SU-DHL-6 (cell line): ENCODE results near the gene TTLL9.

Source experiments
- H2AFZ ChIP-seq: fragments of 200-600 bp; sonication (generic); 2 replicates; pipeline ENCODE4 v1.6.1; 2014; ENCODE audit warnings: low read depth, mild to moderate bottlenecking, moderate library complexity, mixed read lengths, antibody characterized with exemption, low read length; ENCODE audit not compliant: severe bottlenecking
- H3F3A ChIP-seq: fragments of 200-600 bp; shearing (Covaris generic); 2 replicates; pipeline ENCODE4 v1.6.0; 2016; ENCODE audit warnings: antibody characterized with exemption, mild to moderate bottlenecking; ENCODE audit not compliant: insufficient read depth
- H3K27ac ChIP-seq: fragments of 200-600 bp; sonication (generic); 2 replicates; pipeline ENCODE4 v1.5.1; 2016; ENCODE audit warnings: low read depth, mild to moderate bottlenecking, low read length, moderate library complexity, mixed read lengths
- H3K27me3 ChIP-seq: fragments of 200-600 bp; sonication (generic), shearing (Covaris generic); 2 replicates; pipeline ENCODE4 v1.6.0; 2014; ENCODE audit warnings: mild to moderate bottlenecking, low read length
- H3K36me3 ChIP-seq: fragments of 200-600 bp; sonication (generic); 2 replicates; pipeline ENCODE4 v1.6.1; 2014; ENCODE audit warnings: mild to moderate bottlenecking, low read length, mixed read lengths
- H3K4me2 ChIP-seq: fragments of 300-600, 200-600 bp; shearing (Covaris generic), sonication (generic); 2 replicates; pipeline ENCODE4 v1.6.0; 2014; ENCODE audit warnings: low read length, low read depth, mild to moderate bottlenecking; ENCODE audit not compliant: poor library complexity, severe bottlenecking
- H3K4me3 ChIP-seq: fragments of 200-600 bp; sonication (generic); 2 replicates; pipeline ENCODE4 v1.5.1; 2014; ENCODE audit warnings: antibody characterized with exemption, low read length, mild to moderate bottlenecking, mixed read lengths; ENCODE audit not compliant: insufficient read depth, poor library complexity, severe bottlenecking
- H3K79me2 ChIP-seq: fragments of 200-600 bp; sonication (generic); 2 replicates; pipeline ENCODE4 v1.6.1; 2014; ENCODE audit warnings: mild to moderate bottlenecking, low read length, moderate library complexity; ENCODE audit not compliant: insufficient read depth
- H3K9ac ChIP-seq: fragments of 200-600 bp; sonication (generic); 2 replicates; pipeline ENCODE4 v1.7.0; 2014; ENCODE audit warnings: mild to moderate bottlenecking, low read length
- H3K9me2 ChIP-seq: fragments of 200-600 bp; sonication (generic); replicated peaks from 2 replicates; pipeline ENCODE4 v1.6.1; 2014; ENCODE audit warnings: low read length; ENCODE audit not compliant: insufficient read depth
- H3K9me3 ChIP-seq: fragments of 200-600 bp; sonication (generic); 2 replicates; pipeline ENCODE4 v1.6.1; 2014; ENCODE audit warnings: low read length, mixed read lengths; ENCODE audit not compliant: insufficient read depth
- H4K20me1 ChIP-seq: fragments of 200-600 bp; sonication (generic); 2 replicates; pipeline ENCODE4 v1.6.1; 2014; ENCODE audit warnings: low read depth, mild to moderate bottlenecking, antibody characterized with exemption, low read length, moderate library complexity, mixed read lengths
- EZH2phosphoT487 ChIP-seq: fragments of 200-600 bp; sonication (generic), shearing (Covaris generic); conservative IDR thresholded peaks from 2 replicates; pipeline ENCODE4 v1.6.1; 2018; ENCODE audit warnings: mild to moderate bottlenecking, antibody characterized with exemption, low read length, moderate library complexity, mixed read lengths
- TF ChIP-seq, protein P1 (sequence below): fragments of 200-600 bp; sonication (generic); IDR thresholded peaks from one replicate; pipeline ENCODE4 v1.5.1; 2017; ENCODE audit warnings: antibody characterized with exemption, mild to moderate bottlenecking, low read length, moderate library complexity; ENCODE audit not compliant: insufficient read depth, poor library complexity, severe bottlenecking

Gene TTLL9

DNA sequence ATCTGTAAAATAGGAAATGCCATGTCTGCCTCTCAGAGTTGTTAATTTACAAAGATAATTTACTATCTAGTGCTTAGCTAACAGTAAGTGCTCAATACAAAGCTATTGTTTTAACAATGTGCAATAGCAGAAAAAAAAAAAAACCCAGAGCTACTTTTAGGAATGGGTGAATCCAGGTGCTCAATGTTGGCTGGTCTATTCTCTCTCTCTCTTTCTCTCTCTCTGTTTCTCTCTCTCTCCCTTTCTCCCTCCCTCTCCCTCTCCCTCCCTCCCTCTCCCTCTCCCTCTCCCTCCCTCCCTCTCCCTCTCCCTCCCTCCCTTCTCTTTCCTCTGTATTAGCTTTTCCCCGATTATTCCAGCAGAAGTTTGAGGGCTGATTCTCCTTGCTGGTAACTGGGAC is 67.4 kb downstream of the TTLL9 start:
- Histone ChIP-seq H3K4me2 (no peak overlapping the region), H3K9ac (no peak overlapping the region), H3K27me3 (no peaks in the 10 kb centered on the region), H4K20me1 (no peaks in the 10 kb centered on the region), H3K27ac (no peak overlapping the region), H3K4me3 (no peak overlapping the region), H3F3A (peaks cover 5% of the 10 kb centered on the region; the same call in 1 of the 2 replicates), H2AFZ (no peak overlapping the region), H3K9me3 (no peaks in the 10 kb centered on the region), H3K79me2 (no peaks in the 10 kb centered on the region), H3K9me2 (no peaks in the 10 kb centered on the region), H3K36me3 (no peaks in the 10 kb centered on the region)
- TF ChIP-seq, protein P1, sequence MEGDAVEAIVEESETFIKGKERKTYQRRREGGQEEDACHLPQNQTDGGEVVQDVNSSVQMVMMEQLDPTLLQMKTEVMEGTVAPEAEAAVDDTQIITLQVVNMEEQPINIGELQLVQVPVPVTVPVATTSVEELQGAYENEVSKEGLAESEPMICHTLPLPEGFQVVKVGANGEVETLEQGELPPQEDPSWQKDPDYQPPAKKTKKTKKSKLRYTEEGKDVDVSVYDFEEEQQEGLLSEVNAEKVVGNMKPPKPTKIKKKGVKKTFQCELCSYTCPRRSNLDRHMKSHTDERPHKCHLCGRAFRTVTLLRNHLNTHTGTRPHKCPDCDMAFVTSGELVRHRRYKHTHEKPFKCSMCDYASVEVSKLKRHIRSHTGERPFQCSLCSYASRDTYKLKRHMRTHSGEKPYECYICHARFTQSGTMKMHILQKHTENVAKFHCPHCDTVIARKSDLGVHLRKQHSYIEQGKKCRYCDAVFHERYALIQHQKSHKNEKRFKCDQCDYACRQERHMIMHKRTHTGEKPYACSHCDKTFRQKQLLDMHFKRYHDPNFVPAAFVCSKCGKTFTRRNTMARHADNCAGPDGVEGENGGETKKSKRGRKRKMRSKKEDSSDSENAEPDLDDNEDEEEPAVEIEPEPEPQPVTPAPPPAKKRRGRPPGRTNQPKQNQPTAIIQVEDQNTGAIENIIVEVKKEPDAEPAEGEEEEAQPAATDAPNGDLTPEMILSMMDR, result no peak
- no peak for TF ChIP-seq EZH2phosphoT487

DNA sequence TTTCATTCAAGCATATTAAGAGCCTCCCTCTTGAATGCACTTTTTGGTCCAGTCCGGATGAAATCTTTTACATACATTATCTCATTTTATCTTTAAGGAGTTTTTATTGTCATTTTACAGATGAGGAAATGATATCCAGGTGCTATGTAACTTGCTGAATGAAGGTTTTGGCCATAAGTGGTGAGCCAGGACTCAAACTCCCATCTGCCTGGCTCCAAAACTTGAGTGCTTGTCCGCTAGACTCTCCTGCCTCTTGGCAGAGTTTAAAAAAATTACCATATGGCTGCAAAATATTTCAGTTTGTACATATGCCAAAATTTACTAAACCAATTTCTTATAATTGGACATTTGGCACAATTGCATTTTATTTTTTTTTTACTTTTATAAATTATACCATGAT is 69.2 kb downstream of the TTLL9 start:
- Histone ChIP-seq H3F3A (peaks cover 5% of the 10 kb centered on the region; the same call in 1 of the 2 replicates), H3K9me3 (no peaks in the 10 kb centered on the region), H3K27ac (no peak overlapping the region), H3K27me3 (no peaks in the 10 kb centered on the region), H4K20me1 (no peaks in the 10 kb centered on the region), H2AFZ (no peak overlapping the region), H3K79me2 (no peaks in the 10 kb centered on the region), H3K4me3 (no peak overlapping the region), H3K4me2 (no peak overlapping the region), H3K9me2 (no peaks in the 10 kb centered on the region), H3K36me3 (no peaks in the 10 kb centered on the region), H3K9ac (no peak overlapping the region)
- TF ChIP-seq, protein P1, result no peak

DNA sequence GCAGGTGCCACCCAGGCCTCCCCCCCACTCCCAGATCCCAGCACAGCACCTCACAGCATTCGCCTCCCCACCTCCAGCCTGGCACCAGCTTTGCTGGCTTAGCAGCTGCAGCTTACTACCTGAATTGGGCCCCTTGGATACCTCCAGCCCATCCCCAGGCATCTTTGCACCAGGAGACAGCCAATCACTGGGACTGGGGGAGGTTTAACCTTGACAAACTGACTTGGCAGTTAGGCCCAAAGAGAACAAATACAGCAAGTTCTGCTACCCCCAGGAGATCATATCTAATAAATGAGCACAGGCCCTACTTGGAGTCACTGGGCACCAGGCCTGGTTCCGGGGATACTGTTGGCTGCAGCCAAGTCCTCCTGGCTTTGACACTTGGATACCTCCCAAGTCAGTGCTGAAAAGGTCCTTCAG is 72.6 kb downstream of the TTLL9 start:
- Histone ChIP-seq H3K4me3 (no peak overlapping the region), H3K9me2 (no peaks in the 10 kb centered on the region), H3K9ac (no peak overlapping the region), H3K79me2 (no peaks in the 10 kb centered on the region), H3K27ac (no peak overlapping the region), H2AFZ (no peak overlapping the region), H3F3A (peaks cover 5% of the 10 kb centered on the region; the same call in 1 of the 2 replicates), H3K36me3 (peaks cover 5% of the 10 kb centered on the region), H3K27me3 (no peaks in the 10 kb centered on the region), H3K4me2 (no peak overlapping the region), H4K20me1 (no peaks in the 10 kb centered on the region), H3K9me3 (no peaks in the 10 kb centered on the region)
- TF ChIP-seq, protein P1, result no peak
- TF ChIP-seq EZH2phosphoT487, result no peak

DNA sequence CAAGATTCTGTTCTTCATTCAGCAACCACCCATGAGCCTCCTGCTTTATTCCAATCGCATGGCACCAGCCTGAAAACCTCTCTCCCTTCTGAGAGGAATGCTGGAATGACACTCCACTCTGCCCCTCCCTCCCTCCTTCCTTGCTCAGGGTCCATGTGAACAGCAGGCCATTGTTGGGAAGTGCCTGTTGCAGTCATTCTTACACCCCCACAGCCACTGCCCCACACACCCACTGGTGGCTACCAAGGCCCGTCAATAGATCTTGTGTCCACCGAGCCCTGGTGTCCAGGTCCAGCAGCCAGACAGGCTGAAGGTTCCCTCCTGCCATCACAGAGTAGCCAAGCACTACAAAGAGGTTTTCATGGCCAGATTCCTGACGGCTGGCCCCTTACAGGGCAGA is 74.9 kb downstream of the TTLL9 start:
- Histone ChIP-seq H3K9ac (no peak overlapping the region), H2AFZ (no peak overlapping the region), H3K4me3 (no peak overlapping the region), H3K4me2 (no peak overlapping the region), H3K9me2 (no peaks in the 10 kb centered on the region), H3K27me3 (no peaks in the 10 kb centered on the region), H4K20me1 (no peaks in the 10 kb centered on the region), H3F3A (no peaks in the 10 kb centered on the region), H3K79me2 (peaks cover 10% of the 10 kb centered on the region), H3K36me3 (peaks cover 18% of the 10 kb centered on the region), H3K27ac (no peak overlapping the region), H3K9me3 (no peaks in the 10 kb centered on the region)
- TF ChIP-seq, protein P1, result no peak
- no peak for TF ChIP-seq EZH2phosphoT487
